IMR-90 (cell line): ENCODE measurements around the gene CCND3. TPM values are rescaled to one million over a fixed set of nuclear protein-coding genes. Genes with fewer than 3 reads are reported as not detected.

Source experiments
- ATAC-seq: fragments of 200-7000 bp; cut with Tn5 transposase; 2 replicates; pipeline ENCODE4 v1.9.1; 2020; ENCODE audit warnings: low read depth, mild to moderate bottlenecking, moderate library complexity
- BruUV-seq: library from RNA; stranded (reverse); fragments of 400-500 nt; replicated peaks from 2 replicates; lab custom pipeline; 2021; lab: Mats Ljungman, UMichigan
- CTCF ChIA-PET: fragments of 300-600 bp; formaldehyde crosslinking; extraction: SDS; loops from one replicate; lab custom pipeline; 2021; ENCODE audit warnings: antibody characterized with exemption; lab: Yijun Ruan, JAX
- POLR2A ChIA-PET: fragments of 300-600 bp; sonication (Branson Sonifier 250); formaldehyde crosslinking; loops from one replicate; lab custom pipeline; 2022; ENCODE audit warnings: antibody characterized with exemption; ENCODE audit not compliant: unreplicated experiment; lab: Charles Lee
- DNase-seq: peaks from one replicate; pipeline ENCODE4 v3.0.0; 2013
- H2AFZ ChIP-seq: replicated peaks from 2 replicates; pipeline ENCODE3; 2013; ENCODE audit warnings: low read length, mild to moderate bottlenecking; ENCODE audit not compliant: poor library complexity
- H2AK5ac ChIP-seq: 2 replicates; pipeline ENCODE4 v1.6.1; 2013; ENCODE audit warnings: low read depth, low read length, inconsistent platforms
- H2AK9ac ChIP-seq: replicated peaks from 2 replicates; pipeline ENCODE3; 2013; ENCODE audit warnings: mild to moderate bottlenecking, low read depth, low read length, moderate library complexity; ENCODE audit not compliant: poor library complexity
- H2BK120ac ChIP-seq: 2 replicates; pipeline ENCODE4 v1.6.1; 2013; ENCODE audit warnings: low read depth, low read length, inconsistent platforms
- H2BK15ac ChIP-seq: 3 replicates; pipeline ENCODE4 v1.6.1; 2013; ENCODE audit warnings: low read depth, low read length, inconsistent platforms
- H2BK20ac ChIP-seq: 2 replicates; pipeline ENCODE4 v1.6.1; 2013; ENCODE audit warnings: low read depth, mild to moderate bottlenecking, inconsistent platforms, low read length, moderate library complexity
- H2BK5ac ChIP-seq: 2 replicates; pipeline ENCODE4 v1.6.1; 2013; ENCODE audit warnings: mild to moderate bottlenecking, low read depth, low read length, inconsistent platforms; ENCODE audit not compliant: poor library complexity, severe bottlenecking
- H3K14ac ChIP-seq: replicated peaks from 2 replicates; pipeline ENCODE4 v1.6.1; 2013; ENCODE audit warnings: low read depth, low read length, inconsistent platforms
- H3K18ac ChIP-seq: 2 replicates; pipeline ENCODE4 v1.6.1; 2013; ENCODE audit warnings: low read depth, low read length, control low read depth
- H3K23ac ChIP-seq: 2 replicates; pipeline ENCODE4 v1.6.1; 2013; ENCODE audit warnings: low read depth, low read length, inconsistent platforms
- H3K27ac ChIP-seq: 2 replicates; pipeline ENCODE4 v1.5.1; 2013; ENCODE audit warnings: mild to moderate bottlenecking, control low read depth, low read length; ENCODE audit not compliant: insufficient read depth
- H3K27me3 ChIP-seq: 2 replicates; pipeline ENCODE4 v1.6.1; 2013; ENCODE audit warnings: low read length; ENCODE audit not compliant: control insufficient read depth, insufficient read depth
- H3K36me3 ChIP-seq: 2 replicates; pipeline ENCODE4 v1.6.1; 2013; ENCODE audit warnings: low read length, mixed read lengths; ENCODE audit not compliant: control insufficient read depth, insufficient read depth
- H3K4ac ChIP-seq: 2 replicates; pipeline ENCODE4 v1.6.1; 2013; ENCODE audit warnings: low read depth, low read length, inconsistent platforms
- H3K4me1 ChIP-seq: 2 replicates; pipeline ENCODE4 v1.6.1; 2013; ENCODE audit warnings: low read length, mixed read lengths; ENCODE audit not compliant: control insufficient read depth, insufficient read depth
- H3K4me2 ChIP-seq: 2 replicates; pipeline ENCODE4 v1.6.1; 2013; ENCODE audit warnings: low read depth, mild to moderate bottlenecking, control low read depth, low read length, moderate library complexity
- H3K4me3 ChIP-seq: 2 replicates; pipeline ENCODE4 v1.5.1; 2013; ENCODE audit warnings: low read depth, mild to moderate bottlenecking, control low read depth, low read length, moderate library complexity; ENCODE audit not compliant: insufficient read depth
- H3K56ac ChIP-seq: 2 replicates; pipeline ENCODE4 v1.6.1; 2013; ENCODE audit warnings: low read length, inconsistent platforms; ENCODE audit not compliant: insufficient read depth; ENCODE audit errors: extremely low read depth
- H3K79me1 ChIP-seq, 2 experiments: 2 replicates each; pipeline ENCODE4 v1.6.1; 2013; ENCODE audit warnings: low read length in 2 of 2, inconsistent platforms in 1 of 2, low read depth in 1 of 2
- H3K9ac ChIP-seq: 2 replicates; pipeline ENCODE4 v1.6.1; 2013; ENCODE audit warnings: low read depth, low read length, control low read depth
- H3K9me1 ChIP-seq: 2 replicates; pipeline ENCODE4 v1.6.1; 2013; ENCODE audit warnings: low read length, inconsistent platforms; ENCODE audit not compliant: insufficient read depth
- H3K9me3 ChIP-seq: 2 replicates; pipeline ENCODE4 v1.6.1; 2013; ENCODE audit warnings: low read length; ENCODE audit not compliant: control insufficient read depth, insufficient read depth
- H4K20me1 ChIP-seq: 2 replicates; pipeline ENCODE4 v1.6.1; 2013; ENCODE audit warnings: low read length, inconsistent platforms; ENCODE audit not compliant: insufficient read depth
- H4K5ac ChIP-seq: 2 replicates; pipeline ENCODE4 v1.6.1; 2013; ENCODE audit warnings: mild to moderate bottlenecking, low read depth, low read length, control low read depth
- H4K8ac ChIP-seq, 2 experiments: 2 replicates each; pipeline ENCODE4 v1.6.1; 2013; ENCODE audit warnings: low read depth in 2 of 2, low read length in 2 of 2, control low read depth in 1 of 2, inconsistent platforms in 1 of 2
- H4K91ac ChIP-seq: 2 replicates; pipeline ENCODE4 v1.6.1; 2013; ENCODE audit warnings: low read depth, low read length, inconsistent platforms; ENCODE audit not compliant: insufficient read depth
- BHLHE40 ChIP-seq: fragments of 150-350 bp; IDR thresholded peaks from 2 replicates; pipeline ENCODE4 v1.6.1; 2016; ENCODE audit warnings: mild to moderate bottlenecking, low read depth, low read length
- CEBPB ChIP-seq: IDR thresholded peaks from 2 replicates; pipeline ENCODE4 v1.6.1; 2012; ENCODE audit warnings: low read depth, low read length, improper control_type of control experiment
- CHD1 ChIP-seq: IDR thresholded peaks from 2 replicates; pipeline ENCODE4 v1.6.1; 2012; ENCODE audit warnings: low read depth, low read length, improper control_type of control experiment
- FOS ChIP-seq: fragments of 150-350 bp; IDR thresholded peaks from 2 replicates; pipeline ENCODE4 v1.6.1; 2016; ENCODE audit warnings: low read depth, low read length
- MAFK ChIP-seq: IDR thresholded peaks from 2 replicates; pipeline ENCODE4 v1.6.1; 2012; ENCODE audit warnings: low read depth, low read length, improper control_type of control experiment
- MAZ ChIP-seq: IDR thresholded peaks from 2 replicates; pipeline ENCODE4 v1.6.1; 2012; ENCODE audit warnings: low read depth, mild to moderate bottlenecking, low read length, improper control_type of control experiment, moderate library complexity, borderline replicate concordance
- MXI1 ChIP-seq: IDR thresholded peaks from 2 replicates; pipeline ENCODE4 v1.6.1; 2012; ENCODE audit warnings: low read depth, mild to moderate bottlenecking, low read length, moderate library complexity, borderline replicate concordance
- NFE2L2 ChIP-seq: fragments of 150-350 bp; IDR thresholded peaks from 2 replicates; pipeline ENCODE4 v1.6.1; 2016; ENCODE audit warnings: low read depth, mild to moderate bottlenecking, low read length
- POLR2A ChIP-seq: IDR thresholded peaks from 2 replicates; pipeline ENCODE4 v1.6.1; 2012; ENCODE audit warnings: mild to moderate bottlenecking, low read depth, low read length
- RAD21 ChIP-seq: IDR thresholded peaks from 2 replicates; pipeline ENCODE4 v1.6.1; 2012; ENCODE audit warnings: low read length, improper control_type of control experiment
- RCOR1 ChIP-seq: IDR thresholded peaks from 2 replicates; pipeline ENCODE4 v1.6.1; 2012; ENCODE audit warnings: mild to moderate bottlenecking, low read length, improper control_type of control experiment; ENCODE audit not compliant: insufficient replicate concordance
- RFX5 ChIP-seq: IDR thresholded peaks from 2 replicates; pipeline ENCODE4 v1.8.0; 2012; ENCODE audit warnings: low read depth, mild to moderate bottlenecking, low read length, moderate library complexity
- SMC3 ChIP-seq: fragments of 150-350 bp; IDR thresholded peaks from 2 replicates; pipeline ENCODE4 v1.6.1; 2016; ENCODE audit warnings: low read depth, mild to moderate bottlenecking, antibody characterized with exemption, low read length, moderate library complexity
- WGBS, 2 experiments: methylation state at CpG; one replicate each; pipeline versions ENCODE4 v1.1.5 to v1.1.7; 2013; ENCODE audit warnings: missing lambda C conversion rate in 2 of 2; ENCODE audit not compliant: insufficient read length in 1 of 2; ENCODE audit errors: extremely low coverage in 2 of 2; 5-methylcytosine and 5-hydroxymethylcytosine counted together
- dilution Hi-C: fragments of 300-500 bp; cut with HindIII; formaldehyde crosslinking; loops from one replicate; pipeline ENCODE4 v1.14.3; 2018; ENCODE audit warnings: low sequenced_read_pairs; ENCODE audit not compliant: unreplicated experiment
- in situ Hi-C: fragments of 300-500 bp; cut with MboI; formaldehyde crosslinking; loops from 3 replicates; pipeline ENCODE4 v1.14.3; 2019; ENCODE audit warnings: low sequenced_read_pairs, inconsistent platforms, mixed read lengths
- intact Hi-C: fragments of 100-400 bp; cut with micrococcal nuclease; formaldehyde crosslinking; loops from 2 replicates; pipeline ENCODE4 v1.10.0; 2022
- polyA plus RNA-seq, 3 experiments: library from polyadenylated mRNA; depleted of rRNA; stranded (reverse); fragments of >200 nt; gene quantifications; 2 replicates each; pipeline ENCODE4 v1.2.3, GENCODE V29; 2012; ENCODE audit warnings: low replicate concordance in 1 of 3
- total RNA-seq: library from RNA; depleted of rRNA; stranded (reverse); fragments of >200 nt; gene quantifications from 2 replicates; pipeline ENCODE4 v1.2.3, GENCODE V29; 2012
- TF ChIP-seq, protein P1 (sequence below): conservative IDR thresholded peaks from 2 replicates; pipeline ENCODE4 v1.5.1; 2012; ENCODE audit warnings: mild to moderate bottlenecking, low read depth, low read length, improper control_type of control experiment
- TF ChIP-seq, protein P2 (sequence below): fragments of 150-350 bp; IDR thresholded peaks from 2 replicates; pipeline ENCODE4 v1.6.1; 2017; ENCODE audit warnings: mild to moderate bottlenecking, antibody characterized with exemption, low read length, low read depth

The CCND3 gene
- total and polyA plus RNA-seq, 2 of the 4 experiments (the other 2 are of a cell fraction) = 19.2 to 61.9 TPM

DNA sequence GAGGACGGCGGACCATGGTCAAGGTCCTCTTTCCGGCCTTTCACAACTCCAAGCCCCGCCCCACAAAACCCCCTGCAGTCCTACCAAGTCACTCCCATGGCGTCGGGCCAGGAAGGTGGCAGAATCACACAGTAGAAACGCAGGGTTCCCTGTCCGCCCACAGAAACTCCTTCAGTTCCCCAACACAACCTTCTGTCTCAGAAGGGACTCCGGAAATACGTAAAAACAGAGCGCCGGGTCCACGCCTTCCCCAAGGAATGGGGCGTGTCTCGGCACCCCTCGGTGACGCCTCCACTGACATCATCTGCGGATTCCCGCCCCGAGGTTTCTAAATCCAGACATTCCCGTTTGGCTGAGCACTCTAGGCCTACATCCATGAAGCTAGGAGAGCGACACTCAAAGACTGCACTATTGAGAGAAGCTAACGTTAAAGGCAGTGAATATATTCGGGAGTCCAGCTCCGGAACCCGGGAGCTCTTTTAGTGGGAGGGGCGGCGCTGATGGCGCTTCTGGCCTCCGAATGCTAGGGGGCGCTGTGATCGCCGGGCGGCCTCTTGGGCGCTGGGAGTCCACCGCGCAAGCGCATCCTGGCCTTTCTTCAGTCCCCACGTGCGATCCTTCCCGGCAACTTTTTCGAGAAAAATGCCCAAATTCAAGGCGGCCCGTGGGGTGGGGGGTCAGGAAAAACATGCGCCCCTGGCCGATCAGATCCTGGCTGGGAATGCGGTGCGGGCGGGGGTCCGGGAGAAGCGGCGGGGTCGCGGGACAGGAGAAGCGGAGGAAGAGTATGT, 20.5 kb downstream of the CCND3 start, which contains the start of the genes BYSL and MED20:
BYSL (plus strand) TSS at position 579 of the 791 bp plus-strand sequence; CDS start at position 643, 64 bp downstream.
MED20 (minus strand) TSS at position 219 of the 791 bp plus-strand sequence; CDS start at position 98, 121 bp downstream.
- TF ChIP-seq CEBPB = peak; percentile 65; the same call in 1 of the 2 replicates
- TF ChIP-seq RFX5 = no peak
- TF ChIP-seq FOS = 0 out of 2 replicates have a peak, but pooled peaks have one; percentile 6
- TF ChIP-seq, protein P1, sequence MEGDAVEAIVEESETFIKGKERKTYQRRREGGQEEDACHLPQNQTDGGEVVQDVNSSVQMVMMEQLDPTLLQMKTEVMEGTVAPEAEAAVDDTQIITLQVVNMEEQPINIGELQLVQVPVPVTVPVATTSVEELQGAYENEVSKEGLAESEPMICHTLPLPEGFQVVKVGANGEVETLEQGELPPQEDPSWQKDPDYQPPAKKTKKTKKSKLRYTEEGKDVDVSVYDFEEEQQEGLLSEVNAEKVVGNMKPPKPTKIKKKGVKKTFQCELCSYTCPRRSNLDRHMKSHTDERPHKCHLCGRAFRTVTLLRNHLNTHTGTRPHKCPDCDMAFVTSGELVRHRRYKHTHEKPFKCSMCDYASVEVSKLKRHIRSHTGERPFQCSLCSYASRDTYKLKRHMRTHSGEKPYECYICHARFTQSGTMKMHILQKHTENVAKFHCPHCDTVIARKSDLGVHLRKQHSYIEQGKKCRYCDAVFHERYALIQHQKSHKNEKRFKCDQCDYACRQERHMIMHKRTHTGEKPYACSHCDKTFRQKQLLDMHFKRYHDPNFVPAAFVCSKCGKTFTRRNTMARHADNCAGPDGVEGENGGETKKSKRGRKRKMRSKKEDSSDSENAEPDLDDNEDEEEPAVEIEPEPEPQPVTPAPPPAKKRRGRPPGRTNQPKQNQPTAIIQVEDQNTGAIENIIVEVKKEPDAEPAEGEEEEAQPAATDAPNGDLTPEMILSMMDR = peak; percentile 95
- peak; percentile 78 for TF ChIP-seq POLR2A
- peak; percentile 95 for TF ChIP-seq MXI1
- no peak for TF ChIP-seq RCOR1
- TF ChIP-seq NFE2L2 = no peak; the same call in 1 of the 2 replicates
- peak; percentile 28; the same call in 1 of the 2 replicates for TF ChIP-seq BHLHE40
- TF ChIP-seq RAD21 = no peak
- no peak for TF ChIP-seq SMC3
- TF ChIP-seq MAFK = no peak
- TF ChIP-seq MAZ = peak; percentile 62; the same call in 1 of the 2 replicates
- TF ChIP-seq, protein P2, sequence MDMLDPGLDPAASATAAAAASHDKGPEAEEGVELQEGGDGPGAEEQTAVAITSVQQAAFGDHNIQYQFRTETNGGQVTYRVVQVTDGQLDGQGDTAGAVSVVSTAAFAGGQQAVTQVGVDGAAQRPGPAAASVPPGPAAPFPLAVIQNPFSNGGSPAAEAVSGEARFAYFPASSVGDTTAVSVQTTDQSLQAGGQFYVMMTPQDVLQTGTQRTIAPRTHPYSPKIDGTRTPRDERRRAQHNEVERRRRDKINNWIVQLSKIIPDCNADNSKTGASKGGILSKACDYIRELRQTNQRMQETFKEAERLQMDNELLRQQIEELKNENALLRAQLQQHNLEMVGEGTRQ = peak; percentile 2; the same call in 1 of the 2 replicates
- 0 out of 2 replicates have a peak, but pooled peaks have one; percentile 45 for TF ChIP-seq CHD1
- no TSS peak for BruUV-seq
- H3K4me3 ChIP-seq = peak within 1 kb of the TSS; percentile 93
- 0 out of 2 replicates have a peak, but pooled peaks cover 5% of the 10 kb centered on the region for H3K36me3 ChIP-seq
- dilution Hi-C loops (loop anchor here (10.0 kb wide), 1 partner anchor 124 kb away; no protein-coding TSS in a partner anchor), intact Hi-C loops (loop anchor here (2.0 to 5.0 kb wide), 3 partner anchors 74 to 134 kb away; partner anchors contain the start of gene TOMM6), in situ Hi-C loops (no loop called here)
- H3K56ac ChIP-seq = peak within 1 kb of the TSS; percentile 100
- H2BK120ac ChIP-seq = peak within 1 kb of the TSS; percentile 100
- ChIA-PET POLR2A (no interaction called here), CTCF (interaction anchor here (0.6 to 1.5 kb wide), 11 partner anchors 18 to 269 kb away, joined by 3 to 10 read pairs (median 4); partner anchors contain the start of gene TOMM6)
- H2BK5ac ChIP-seq = peak within 1 kb of the TSS; percentile 98
- peak within 1 kb of the TSS; percentile 100 for H3K4ac ChIP-seq
- peak within 1 kb of the TSS; percentile 99 for H3K27ac ChIP-seq
- peaks cover 10% of the 10 kb centered on the region for H3K4me1 ChIP-seq
- peak within 1 kb of the TSS; percentile 99 for H2AFZ ChIP-seq
- H4K20me1 ChIP-seq = peaks cover 10% of the 10 kb centered on the region
- peak within 1 kb of the TSS; percentile 100 for H4K91ac ChIP-seq
- peak within 1 kb of the TSS; percentile 100 for H3K18ac ChIP-seq
- 0% methylated on average over 41 of the region's 55 CpGs; no CpG with 5 or more reads in 1 of the 2 experiments for WGBS, 2 experiments
- H2AK5ac ChIP-seq = peak within 1 kb of the TSS; percentile 85
- peak within 1 kb of the TSS; percentile 99 for H2BK15ac ChIP-seq
- H3K23ac ChIP-seq = peak within 1 kb of the TSS; percentile 100
- peak within 1 kb of the TSS; percentile 98 to 100 for H4K8ac ChIP-seq
- ATAC-seq (peak; percentile 89), DNase-seq (peak; percentile 94)
- H3K4me2 ChIP-seq = peak within 1 kb of the TSS; percentile 100
- H3K9ac ChIP-seq = peak within 1 kb of the TSS; percentile 100
- H3K9me1 ChIP-seq = peaks cover 17% of the 10 kb centered on the region
- H2AK9ac ChIP-seq = peak within 1 kb of the TSS; percentile 100
- peaks cover 17 to 69% of the 10 kb centered on the region in 2 experiments for H3K79me1 ChIP-seq
- peak within 1 kb of the TSS; percentile 100 for H4K5ac ChIP-seq
- no peaks in the 10 kb centered on the region for H3K9me3 ChIP-seq
- no peaks in the 10 kb centered on the region for H3K27me3 ChIP-seq
- peak within 1 kb of the TSS; percentile 100 for H3K14ac ChIP-seq
- H2BK20ac ChIP-seq = peak within 1 kb of the TSS; percentile 100
